Measurements from ENCODE around the gene PTPRB.

Gene PTPRB

GRCh38 chr12:70592664-70593063 is 44.6 kb downstream of the PTPRB start:
- DNase-seq (ENCODE audit: low spot score): no peak

- no peak for DNase-seq (ENCODE audit: low spot score)
Measured at GRCh38 chr12:70590549-70591226, 46.5 kb downstream of the PTPRB start.

GRCh38 chr12:70590051-70590450 is 47.2 kb downstream of the PTPRB start:
- DNase-seq (ENCODE audit: low spot score): peak; percentile 81

GRCh38 chr12:70584332-70584731 is 52.9 kb downstream of the PTPRB start:
- no peak for DNase-seq (ENCODE audit: low spot score)

- no peak for DNase-seq (ENCODE audit: low spot score)
Measured at GRCh38 chr12:70583251-70583650, 54.0 kb downstream of the PTPRB start.

- no peak for DNase-seq (ENCODE audit: low spot score)
Measured at GRCh38 chr12:70581208-70581607, 56.0 kb downstream of the PTPRB start.

- no peak for DNase-seq (ENCODE audit: low spot score)
Measured at GRCh38 chr12:70577283-70577634, 60.0 kb downstream of the PTPRB start.

- DNase-seq (ENCODE audit: low spot score): peak; percentile 71
Measured at GRCh38 chr12:70576341-70577282, 60.6 kb downstream of the PTPRB start.

GRCh38 chr12:70571705-70572268 is 65.4 kb downstream of the PTPRB start:
- no peak for DNase-seq (ENCODE audit: low spot score)

GRCh38 chr12:70571029-70571428 is 66.2 kb downstream of the PTPRB start:
- DNase-seq (ENCODE audit: low spot score): no peak

GRCh38 chr12:70561550-70561949 is 75.7 kb downstream of the PTPRB start:
- DNase-seq (ENCODE audit: low spot score): no peak

GRCh38 chr12:70560671-70561070 is 76.6 kb downstream of the PTPRB start:
- no peak for DNase-seq (ENCODE audit: low spot score)

GRCh38 chr12:70559390-70559789 is 77.8 kb downstream of the PTPRB start:
- no peak for DNase-seq (ENCODE audit: low spot score)

- no peak for DNase-seq (ENCODE audit: low spot score)
Measured at GRCh38 chr12:70557583-70558191, 79.5 kb downstream of the PTPRB start.

GRCh38 chr12:70556179-70556869 is 80.9 kb downstream of the PTPRB start:
- no peak for DNase-seq (ENCODE audit: low spot score)

GRCh38 chr12:70555081-70555480 is 82.1 kb downstream of the PTPRB start:
- no peak for DNase-seq (ENCODE audit: low spot score)

GRCh38 chr12:70553391-70553859 is 83.8 kb downstream of the PTPRB start:
- DNase-seq (ENCODE audit: low spot score): no peak

GRCh38 chr12:70551731-70552130 is 85.5 kb downstream of the PTPRB start:
- DNase-seq (ENCODE audit: low spot score): no peak

- DNase-seq (ENCODE audit: low spot score): no peak
Measured at GRCh38 chr12:70550180-70550577, 87.0 kb downstream of the PTPRB start.

- DNase-seq (ENCODE audit: low spot score): no peak
Measured at GRCh38 chr12:70549340-70550179, 87.7 kb downstream of the PTPRB start.

- DNase-seq (ENCODE audit: low spot score): peak; percentile 82
Measured at GRCh38 chr12:70543444-70543843, 93.8 kb downstream of the PTPRB start.
